Astrocyte of the hippocampus (primary cell): ENCODE data around the gene RHOT2.

Source experiments
- DNase-seq: peaks from one replicate; pipeline ENCODE4 v3.0.0; 2011; ENCODE audit warnings: low read depth, low spot score

Gene RHOT2

DNA sequence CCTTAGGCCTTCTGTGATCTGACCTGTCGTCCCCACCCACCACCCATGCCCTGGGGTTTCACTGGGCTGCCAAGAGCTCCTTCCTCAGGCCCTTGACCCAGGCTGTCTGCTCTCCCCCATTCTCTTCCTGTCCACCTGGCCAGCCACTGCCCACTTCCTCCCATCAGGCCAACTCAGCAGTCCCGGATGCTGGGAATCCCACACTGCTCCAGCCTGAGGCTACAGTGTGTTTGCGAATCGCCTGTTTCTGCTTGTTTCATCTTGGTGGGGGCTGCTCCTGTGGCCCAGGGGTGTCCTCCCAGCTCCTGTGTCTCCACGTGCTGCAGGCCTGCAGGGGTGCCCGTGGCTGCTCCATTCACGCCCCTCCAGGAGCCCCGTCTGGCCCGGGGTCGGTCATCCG is 46.1 kb downstream of the RHOT2 start:
- no peak for DNase-seq

DNA sequence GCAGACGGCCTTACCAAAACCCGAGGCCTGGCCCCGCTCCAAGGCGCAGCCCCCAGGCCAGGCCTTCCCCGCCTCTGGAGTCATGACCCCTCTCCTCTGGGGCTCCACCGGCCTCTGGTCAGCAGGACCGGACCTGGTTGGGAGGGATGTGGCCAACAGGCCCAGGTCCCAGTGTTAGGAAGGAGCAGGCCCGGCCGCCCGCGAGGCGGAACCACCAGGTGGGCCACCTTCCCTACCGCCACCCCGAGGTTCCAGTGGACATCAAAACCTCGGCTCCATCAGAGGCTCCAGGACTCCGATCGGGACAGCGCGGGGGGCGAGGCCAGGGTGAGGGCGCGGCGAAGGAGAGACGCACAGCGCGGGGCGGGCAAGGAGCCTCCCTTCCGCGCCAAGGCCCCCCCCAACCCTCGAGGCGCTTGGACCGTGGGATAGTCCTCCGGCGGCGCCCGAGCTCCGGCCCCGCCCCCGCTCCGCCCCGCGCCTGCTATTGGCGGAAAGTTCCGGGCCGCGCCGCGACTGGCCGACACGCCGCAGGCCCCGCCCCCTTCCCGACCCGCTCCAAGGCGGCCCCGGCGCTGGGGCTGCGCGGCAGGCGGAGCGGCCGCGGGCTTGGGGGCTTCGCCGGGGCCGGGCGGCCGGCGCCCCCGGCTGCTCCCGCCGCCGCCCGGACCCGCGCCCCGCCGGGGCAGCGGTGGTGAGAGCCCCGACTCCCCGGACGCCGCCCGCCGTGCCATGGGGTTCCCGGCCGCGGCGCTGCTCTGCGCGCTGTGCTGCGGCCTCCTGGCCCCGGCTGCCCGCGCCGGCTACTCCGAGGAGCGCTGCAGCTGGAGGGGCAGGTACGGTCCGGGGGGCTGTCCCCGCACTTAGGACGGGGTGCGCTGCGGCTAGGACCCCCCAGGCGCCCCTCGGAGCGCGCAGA is 46.9 kb downstream of the RHOT2 start, which contains the start of gene METRN:
Gene METRN, plus strand, starts transcription at position 561 of the 919 bp plus-strand sequence. Its CDS starts 172 bp downstream, at position 733.
- DNase-seq, result peak; percentile 97

DNA sequence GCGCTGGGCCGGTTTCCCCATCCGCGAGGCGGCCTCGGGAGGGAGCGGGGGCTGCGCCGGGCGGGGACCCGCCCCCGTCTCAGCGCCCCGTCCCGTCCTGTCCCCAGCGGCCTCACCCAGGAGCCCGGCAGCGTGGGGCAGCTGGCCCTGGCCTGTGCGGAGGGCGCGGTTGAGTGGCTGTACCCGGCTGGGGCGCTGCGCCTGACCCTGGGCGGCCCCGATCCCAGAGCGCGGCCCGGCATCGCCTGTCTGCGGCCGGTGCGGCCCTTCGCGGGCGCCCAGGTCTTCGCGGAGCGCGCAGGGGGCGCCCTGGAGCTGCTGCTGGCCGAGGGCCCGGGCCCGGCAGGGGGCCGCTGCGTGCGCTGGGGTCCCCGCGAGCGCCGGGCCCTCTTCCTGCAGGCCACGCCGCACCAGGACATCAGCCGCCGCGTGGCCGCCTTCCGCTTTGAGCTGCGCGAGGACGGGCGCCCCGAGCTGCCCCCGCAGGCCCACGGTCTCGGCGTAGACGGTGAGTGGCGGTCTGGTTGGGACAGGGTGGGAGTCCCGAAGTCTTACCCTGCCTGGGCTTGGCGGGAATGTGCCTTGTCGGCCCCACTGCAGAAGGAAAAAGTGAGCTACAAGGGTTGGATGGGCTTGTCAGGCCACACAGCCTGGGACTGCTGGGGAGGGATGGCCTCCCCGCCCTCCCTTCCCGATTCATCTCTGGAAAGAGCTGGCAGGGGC is 47.7 kb downstream of the RHOT2 start:
- peak; percentile 73 for DNase-seq

DNA sequence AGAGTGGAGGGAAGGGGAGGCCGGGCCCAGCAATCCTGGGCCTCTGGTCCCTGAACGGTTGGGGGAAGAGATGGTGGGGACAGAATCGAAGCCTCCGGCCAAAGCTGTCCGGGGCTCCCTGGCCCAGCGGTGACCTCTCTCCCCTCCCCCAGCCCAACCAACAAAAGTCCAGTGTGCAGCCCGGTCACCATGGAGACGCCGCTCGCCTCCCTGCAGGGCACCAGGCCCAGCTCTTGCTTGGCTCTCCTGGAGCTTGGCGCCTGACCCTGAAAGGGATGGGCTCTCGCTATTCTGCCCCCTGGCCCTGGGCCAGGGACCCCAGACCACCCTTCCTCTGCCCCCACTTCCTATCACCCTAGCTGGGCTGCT is 48.3 kb downstream of the RHOT2 start:
- peak; percentile 90 for DNase-seq

DNA sequence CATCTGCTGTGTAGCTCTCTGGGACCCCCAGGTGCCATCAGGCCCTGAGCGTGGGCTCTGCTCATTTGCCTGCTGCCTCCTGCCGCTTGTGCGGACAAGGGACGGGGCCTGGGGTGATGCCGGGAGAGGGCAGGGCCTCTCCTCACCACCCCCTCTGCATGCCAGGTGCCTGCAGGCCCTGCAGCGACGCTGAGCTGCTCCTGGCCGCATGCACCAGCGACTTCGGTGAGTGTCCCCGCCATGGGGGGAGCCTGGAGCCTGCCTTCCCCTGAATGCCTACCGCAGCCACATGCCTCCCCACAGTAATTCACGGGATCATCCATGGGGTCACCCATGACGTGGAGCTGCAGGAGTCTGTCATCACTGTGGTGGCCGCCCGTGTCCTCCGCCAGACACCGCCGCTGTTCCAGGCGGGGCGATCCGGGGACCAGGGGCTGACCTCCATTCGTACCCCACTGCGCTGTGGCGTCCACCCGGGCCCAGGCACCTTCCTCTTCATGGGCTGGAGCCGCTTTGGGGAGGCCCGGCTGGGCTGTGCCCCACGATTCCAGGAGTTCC is 48.9 kb downstream of the RHOT2 start:
- no peak for DNase-seq

DNA sequence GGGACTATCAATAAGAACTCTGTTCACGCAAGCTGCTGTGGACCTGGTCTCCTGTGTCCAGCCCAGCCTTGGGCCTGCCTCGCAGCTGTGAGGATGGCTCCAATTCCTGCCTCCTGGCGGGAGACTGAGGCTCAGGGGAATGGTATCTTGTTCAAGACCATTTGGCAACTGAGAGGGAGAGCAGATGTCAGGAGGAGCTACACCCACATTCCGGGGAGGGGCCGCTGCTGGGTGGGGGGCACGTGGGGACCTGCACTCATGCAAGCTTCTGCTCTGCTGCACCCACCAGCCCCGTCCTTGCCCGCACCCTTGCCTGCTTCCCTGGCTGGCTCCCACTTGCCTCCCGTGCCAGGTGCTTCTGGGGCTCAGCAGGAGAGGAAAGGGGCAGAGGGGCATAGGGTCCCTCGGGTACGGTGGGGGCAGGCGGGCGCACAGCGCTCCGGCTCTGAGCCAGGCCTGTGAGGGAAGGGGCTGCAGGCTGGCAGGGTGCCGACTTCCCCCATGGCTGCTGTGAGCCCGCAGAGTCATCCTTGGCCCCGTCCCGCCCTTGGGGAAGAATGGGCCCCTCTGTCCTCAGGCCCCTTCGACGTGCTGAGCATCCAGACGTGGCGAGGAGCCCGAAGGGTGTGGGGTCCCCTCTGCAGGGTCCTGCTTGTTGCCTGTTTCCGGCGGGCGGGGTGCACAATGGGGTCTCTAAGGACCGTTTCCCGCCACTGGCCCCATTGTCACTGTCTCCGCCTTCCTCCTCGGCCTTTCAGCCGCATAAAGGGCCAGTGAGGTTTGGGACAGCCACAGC is 49.7 kb downstream of the RHOT2 start:
- DNase-seq, result no peak

DNA sequence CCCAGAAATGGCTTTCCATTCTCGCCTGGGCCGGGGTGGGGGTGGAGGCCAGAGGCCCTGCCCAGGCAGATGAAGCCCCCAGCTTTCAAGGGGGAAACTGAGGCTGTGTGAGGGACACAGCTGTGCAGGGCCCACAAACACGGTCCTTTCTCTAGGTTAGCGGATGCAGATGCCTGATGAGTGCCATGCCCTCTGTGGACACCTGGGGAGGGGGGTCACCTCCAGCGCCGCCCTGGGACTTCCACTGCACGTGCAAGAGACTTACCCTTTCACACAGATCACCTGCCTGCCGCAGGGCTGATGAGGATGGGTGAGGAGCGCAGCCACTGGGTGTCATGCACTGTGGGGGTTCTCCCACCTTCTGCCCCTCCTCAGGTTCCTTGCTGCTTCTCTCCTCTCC is 50.5 kb downstream of the RHOT2 start:
- DNase-seq, result no peak

DNA sequence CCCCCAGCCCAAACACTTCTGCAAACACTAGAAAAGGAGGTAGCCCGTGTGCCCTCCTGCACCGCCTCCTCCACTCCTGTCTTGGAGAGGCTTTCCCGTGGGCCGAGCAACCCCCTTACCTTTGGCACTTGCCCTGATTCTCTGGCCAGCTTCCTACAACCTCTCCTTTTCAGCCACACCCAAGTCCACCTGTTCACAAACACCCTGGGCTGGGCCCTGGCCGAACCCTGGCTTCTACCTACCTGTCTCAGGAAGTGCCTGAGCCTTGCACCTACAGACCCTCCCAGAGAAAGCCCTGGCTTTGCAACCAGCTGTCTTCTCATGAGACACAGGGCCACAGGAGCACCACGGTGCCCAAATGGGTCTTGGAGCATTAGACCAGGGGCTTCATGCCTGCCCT is 51.0 kb downstream of the RHOT2 start:
- DNase-seq, result no peak

DNA sequence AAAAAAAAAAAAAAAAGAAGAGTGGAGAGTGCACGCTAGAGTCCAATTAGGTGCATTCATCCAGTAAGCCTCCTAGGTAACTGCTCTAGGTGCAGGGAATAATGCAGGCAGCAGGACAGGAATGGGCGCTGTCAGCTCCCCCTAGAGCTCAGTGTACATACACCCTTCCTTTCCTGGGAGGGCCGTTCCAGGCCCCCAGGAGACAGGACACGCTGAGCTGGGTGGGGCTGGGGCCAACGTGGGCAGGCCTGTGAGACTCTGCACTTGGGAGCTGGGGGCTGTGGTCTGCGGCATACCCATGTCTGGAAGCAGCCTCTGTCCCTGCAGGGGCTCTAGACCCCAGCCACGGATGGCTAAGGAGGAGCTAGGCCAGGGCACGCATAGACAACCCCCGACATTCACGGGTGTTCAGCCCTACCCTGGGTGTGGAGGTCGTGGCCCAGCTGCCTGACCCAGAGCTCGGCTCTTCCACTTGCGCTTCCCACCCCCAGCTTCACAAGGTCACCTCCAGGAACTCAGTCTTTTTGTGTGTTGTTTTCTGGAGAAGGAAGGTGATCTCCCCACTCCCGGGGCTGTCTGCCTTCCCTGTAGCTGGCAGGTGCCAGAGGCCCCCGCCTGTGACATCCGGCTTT is 52.0 kb downstream of the RHOT2 start:
- no peak for DNase-seq

DNA sequence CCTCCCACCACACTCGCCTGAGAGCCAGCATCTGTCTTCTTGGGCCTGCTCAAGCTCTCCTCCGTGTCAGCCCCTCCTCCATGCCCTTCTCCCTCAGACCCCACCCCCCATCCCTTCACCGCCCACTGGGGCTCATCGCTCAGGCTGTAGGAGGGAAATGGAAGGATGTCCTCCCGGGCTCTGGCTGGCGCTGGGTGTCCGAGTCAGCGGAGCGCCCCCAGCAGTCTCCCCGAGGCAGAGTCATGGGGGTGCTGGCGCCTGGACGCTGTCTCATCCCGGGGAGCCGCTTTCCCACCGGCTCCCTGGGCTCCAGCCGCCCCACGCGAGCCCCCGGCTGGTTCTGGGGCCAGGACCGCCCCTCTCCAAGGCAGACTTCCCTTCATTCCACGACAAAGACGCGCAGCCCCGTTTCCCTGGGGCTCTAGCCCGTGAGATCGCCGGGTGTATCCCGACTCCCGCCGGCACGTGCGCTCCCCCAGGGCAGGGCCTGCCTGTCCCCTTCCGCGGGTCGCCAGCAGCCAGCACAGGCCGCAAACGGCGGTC is 52.6 kb downstream of the RHOT2 start:
- peak; percentile 79 for DNase-seq

DNA sequence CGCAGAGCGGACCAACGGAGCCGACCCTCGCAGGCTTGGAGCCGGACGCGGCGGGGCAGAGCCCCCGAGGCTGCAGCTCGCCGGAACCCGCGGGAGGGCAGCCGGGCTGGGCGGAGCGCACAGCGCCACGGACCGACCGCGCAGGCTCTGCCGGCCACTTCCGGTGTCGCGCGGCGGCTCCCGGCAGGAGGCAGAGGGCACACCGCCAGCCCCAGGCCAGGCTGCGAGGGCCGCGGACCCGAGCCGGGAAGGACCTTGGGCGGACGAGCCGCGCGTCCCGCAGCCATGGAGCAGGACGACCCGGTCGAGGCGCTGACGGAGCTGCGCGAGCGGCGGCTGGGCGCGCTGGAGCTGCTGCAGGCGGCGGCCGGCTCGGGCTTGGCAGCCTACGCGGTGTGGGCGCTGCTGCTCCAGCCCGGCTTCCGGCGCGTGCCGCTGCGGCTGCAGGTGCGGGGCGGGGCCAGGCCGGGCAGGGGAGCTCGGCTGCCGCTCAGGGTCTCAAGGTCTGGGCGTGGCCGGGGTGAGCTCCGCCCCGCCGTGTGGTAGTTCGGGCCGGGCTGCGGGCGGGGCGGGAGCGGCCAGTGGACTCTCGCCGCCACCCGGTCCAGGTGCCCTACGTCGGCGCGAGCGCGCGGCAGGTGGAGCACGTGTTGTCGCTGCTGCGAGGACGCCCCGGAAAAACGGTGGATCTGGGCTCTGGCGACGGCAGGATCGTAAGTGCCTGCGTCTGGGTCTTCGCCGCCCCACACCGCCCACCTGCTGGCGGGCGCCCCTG is 53.2 kb downstream of the RHOT2 start, which contains the start of gene ANTKMT:
Gene ANTKMT, plus strand, starts transcription at position 157 of the 775 bp plus-strand sequence. Its CDS starts 129 bp downstream, at position 286.
- DNase-seq, result peak; percentile 91

DNA sequence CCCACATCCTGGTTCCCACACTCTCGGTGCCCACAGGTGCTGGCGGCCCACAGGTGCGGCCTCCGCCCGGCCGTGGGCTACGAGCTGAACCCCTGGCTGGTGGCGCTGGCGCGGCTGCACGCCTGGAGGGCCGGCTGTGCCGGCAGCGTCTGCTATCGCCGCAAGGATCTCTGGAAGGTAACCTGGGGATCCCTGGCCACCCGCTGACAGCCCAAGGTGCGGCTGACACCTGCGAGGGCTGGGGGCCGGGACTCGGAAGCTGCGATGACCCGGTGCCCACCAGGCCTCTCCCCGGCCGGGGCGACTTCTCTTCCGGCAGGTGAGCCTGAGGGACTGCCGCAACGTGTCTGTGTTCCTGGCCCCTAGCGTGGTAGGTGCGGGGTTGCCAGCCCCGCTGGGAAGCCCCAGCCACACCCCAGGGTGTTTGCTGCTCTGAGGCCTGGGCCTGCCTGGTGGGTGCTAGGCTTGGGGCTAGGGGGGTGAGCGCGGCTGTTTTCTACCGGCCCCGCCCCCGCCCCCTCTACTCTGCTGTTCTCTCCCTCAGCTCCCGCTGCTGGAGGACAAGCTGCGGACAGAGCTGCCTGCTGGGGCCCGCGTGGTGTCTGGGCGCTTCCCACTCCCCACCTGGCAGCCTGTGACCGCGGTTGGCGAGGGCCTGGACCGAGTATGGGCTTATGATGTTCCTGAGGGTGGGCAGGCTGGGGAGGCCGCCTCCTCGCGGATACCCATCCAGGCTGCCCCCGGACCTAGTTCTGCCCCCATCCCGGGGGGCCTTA is 54.0 kb downstream of the RHOT2 start:
- DNase-seq, result no peak

DNA sequence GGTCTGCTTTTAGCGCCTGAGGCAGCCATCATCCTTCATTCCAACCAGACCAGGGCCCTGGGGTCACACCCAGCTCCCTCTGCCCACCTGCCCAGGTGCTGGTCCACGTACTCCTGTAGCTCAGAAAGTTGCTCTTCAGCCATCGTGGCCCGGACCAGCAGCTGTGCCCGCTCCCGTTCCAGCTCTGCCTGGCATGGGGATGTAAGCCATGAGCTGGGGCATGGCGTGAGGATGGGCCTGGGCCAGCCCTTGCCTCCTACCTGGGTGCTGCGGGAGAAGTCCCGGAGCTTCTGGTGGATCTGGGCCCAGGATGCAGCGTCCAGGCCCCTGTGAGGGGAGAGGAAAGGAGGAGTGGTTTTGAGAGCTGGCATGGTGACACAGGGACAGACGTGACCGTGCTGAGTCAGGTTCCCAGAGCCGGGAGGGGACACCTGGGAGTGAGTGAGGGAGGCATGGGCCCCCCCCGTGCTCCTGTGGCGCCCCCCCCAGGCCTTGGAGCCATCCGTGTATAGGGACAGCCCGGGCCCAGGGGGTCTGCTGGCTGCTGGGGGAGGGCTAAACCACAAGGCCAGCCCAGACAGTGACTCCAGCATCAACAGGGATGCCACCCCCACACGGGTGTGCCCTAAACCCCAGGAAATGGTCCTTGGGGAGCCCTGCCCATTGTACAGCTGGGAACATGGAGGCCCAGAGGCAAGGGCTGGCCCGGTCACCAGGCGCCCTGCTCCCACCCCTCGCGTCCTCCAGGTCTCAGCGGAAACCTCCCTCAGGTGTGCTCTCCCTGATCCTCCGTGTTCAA is 55.1 kb downstream of the RHOT2 start:
- DNase-seq, result no peak

DNA sequence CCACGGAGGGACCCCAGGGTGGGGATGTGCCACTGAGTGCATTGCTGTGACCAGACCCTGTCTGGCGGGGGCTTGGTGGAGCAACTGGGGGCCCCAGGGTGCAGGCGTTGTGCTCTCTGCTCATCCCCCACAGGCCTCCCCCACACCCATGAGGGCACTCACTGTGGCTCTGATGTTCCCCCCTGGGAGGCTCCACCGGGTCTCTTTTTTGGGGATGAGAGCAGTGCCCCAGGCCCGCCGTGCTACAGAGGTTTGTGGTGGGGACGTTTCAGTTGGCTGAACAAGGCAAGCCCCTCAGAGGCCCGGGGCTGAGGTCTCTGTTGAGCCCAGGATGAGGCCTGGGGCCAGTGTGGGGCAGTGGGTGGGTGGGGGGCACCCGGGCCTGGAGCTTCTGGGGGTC is 55.8 kb downstream of the RHOT2 start:
- DNase-seq, result no peak
